Activated gamma-delta T cell treated with anti-CD3 and anti-CD28 coated beads, Interleukin-2, amount 50 U/mL, for 16 hours (primary cell): ENCODE measurements around the gene CTRB2.

Experiments used
- DNase-seq: peaks from one replicate; pipeline ENCODE4 v3.0.0-alpha.2; 2020; ENCODE audit warnings: low read depth

CTRB2 gene

DNA sequence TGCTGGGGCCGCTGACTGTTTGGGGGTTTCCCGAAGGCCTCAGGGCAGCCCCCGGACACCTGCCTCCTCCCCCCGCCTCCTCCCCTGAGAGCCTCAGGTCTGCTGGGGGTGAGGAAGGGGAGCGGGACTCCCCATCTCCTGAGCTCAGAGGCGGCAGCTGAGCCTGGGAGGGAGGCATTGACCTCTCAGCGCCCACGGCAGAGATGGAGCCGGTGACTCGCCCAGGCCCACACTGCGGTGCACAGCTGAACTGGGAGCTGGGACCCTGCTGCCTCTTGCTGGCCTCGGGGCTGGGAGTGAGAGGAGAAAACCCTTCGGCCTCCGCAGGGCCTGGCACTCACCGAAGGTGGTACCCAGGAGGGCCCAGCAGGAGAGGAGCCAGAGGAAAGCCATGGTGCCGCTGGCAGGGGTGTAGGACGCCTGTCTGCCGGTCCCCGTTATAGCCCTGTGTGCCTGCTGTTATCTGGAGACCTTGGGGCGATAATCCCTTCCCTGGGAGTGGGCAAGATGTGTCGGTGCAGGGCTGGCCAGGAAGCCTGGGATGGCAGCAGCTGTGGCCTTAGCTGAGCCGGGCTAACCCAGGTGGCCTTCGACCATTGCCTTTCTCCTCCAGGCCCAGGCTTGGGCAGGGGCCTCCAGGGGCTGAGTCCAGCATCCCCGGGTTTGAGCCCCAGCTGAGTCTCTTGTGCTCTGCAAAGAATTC lies at the start of gene CTRB2:
TSS of gene CTRB2 (minus strand) at position 413 of the 703 bp plus-strand sequence. CDS start at position 393, 20 bp downstream.
- no peak for DNase-seq

DNA sequence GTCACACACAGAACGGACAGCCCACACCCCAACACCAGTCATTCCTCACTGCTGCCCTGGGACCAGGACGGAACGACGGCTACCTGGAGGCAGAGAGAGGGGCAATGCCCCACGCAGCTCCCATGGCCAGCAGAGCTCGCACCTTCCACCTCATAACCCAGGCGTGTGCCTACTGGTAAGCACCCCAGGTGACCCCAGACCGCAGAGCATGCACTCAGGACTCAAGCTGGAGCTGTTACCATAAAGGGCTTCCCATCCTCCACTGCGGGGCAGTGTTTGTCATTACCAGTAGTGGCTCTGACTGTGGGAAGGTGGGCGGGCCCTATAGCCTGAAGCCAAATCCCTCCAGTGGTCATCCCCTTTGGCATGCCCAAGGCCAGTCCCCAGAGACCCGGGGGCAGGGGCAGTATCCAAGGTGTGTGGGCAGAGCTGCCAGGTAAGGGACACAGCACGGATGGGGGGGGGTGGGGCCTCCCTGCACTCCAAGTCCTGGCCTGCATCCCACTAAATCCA lies 49.2 kb upstream of the CTRB2 start:
- no peak for DNase-seq

- no peak for DNase-seq
These were observed 47.4 kb upstream of the CTRB2 start for GRCh38 chr16:75254359-75254837.

DNA sequence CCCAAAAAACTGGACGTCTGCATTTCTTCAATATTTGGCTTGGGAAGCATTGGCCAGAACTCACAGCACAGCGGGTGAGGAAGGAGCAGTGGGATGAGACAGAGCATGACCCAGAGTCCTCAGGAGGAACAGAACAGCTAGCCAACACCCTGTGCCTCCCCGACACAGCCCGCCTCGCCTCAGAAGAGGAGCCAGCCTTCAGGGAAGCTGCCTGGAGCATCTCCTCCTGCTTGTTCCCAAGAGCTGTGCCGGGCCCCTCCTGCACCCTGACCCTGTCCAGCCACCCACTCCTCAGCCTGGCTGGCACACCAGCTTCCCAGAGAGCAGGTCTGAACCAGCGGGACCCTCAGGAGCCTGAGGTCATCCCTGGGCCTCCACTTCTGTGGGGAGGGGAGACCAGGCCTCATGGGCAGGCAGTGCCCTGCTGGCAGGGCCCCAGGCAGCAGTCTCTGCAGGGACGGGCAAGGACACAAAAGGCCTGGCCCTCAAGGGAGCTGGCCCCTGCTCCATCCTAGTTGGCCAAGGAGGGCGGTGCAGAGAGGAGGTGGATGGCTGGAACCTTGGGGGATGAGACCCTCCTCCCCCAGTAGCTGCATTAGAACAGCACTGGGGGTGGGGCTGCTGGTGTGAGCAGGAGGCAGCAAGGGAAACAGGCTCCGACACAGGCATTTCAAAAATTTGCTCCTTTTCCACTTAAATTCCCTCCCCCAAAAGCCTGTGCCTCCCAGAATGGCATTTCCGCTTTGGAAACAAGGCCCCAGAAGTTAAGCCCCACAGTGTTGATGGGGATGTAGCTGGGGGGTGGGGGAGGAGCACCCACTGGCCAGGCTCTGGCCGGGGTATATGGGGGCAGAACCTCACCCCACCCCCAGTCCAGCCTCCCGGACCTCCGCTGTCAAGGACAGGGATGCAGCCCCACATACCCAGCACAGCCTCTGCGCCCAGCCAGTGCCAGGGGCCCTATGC lies 46.3 kb upstream of the CTRB2 start:
- DNase-seq, result no peak

DNA sequence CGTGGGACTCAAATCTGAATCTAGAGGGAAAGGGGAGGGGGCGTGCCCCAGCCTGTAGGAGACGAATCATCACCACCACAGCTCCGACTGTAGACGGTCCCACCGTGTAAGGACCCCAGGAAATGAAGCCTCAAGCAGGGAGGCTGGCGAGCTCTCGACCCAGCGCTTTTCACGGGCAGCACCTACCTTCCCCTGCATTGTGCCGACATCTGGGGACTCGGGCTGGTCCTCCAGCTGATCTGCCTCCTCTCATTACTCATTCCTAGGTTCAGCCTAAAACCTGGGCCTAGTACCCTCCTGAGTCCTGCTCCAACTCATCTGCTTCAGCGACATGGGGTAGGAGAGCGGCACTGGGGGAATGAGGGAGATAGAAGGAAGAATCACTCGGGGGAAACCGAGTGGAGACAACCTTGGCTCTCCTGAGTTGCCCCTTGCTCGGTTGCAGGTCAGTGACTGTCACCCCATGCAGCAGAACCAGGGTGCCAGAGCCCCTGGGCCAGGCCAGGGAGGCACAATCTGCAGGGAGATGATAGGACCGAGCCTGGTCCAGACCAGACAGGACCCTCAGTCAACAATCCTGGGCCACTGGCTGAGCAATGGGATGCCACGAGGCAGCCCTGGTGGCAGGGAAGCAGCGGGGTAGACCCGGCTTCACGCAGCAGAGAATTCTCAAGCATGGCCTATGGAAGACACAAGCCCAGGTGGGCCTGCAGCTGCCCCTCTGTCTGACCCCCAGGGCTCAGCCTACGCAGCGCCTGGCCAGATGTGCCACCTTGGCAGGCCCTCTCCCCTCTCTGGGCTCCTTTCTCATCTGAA lies 45.3 kb upstream of the CTRB2 start:
- DNase-seq, result no peak

DNA sequence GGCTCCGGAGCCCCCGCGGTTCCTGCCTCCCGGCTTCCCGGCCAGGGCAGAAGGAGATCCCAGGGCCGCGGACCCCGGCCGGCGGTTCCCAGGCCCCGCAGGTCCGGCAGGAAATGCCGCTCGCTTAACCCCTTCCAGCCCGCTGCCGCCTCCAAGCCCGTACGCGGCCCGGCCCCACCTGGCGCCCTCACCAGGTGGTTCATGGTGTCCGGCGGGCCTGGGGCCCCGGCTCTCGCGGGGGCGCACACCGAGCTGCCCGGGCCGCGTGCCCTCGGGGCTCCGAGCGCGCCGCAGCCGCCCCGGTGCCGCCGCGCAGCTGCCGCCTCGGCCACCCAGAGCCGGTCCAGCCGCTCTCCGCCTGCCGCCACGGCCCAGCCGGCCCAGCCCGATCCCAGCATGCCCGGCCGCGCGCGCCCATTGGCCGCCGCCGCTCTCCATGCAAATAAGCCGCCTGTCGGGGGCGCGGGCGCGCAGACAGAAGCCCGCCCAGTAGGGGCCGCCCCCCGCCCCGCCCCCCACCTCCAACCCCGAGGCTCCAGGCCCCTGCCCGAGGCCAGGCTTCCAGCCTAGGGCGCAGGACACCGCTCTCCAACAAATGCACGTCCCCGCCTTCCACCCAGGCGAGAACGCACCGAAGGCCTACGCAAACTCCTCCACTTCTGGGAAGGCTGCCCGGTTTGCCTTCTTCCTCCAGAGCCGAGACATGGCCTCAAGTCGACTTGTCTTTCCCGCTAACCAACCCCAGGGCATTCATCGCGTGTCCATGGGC lies 44.5 kb upstream of the CTRB2 start, which contains the start of gene BCAR1:
TSS of gene BCAR1 (minus strand) at position 345 of the 769 bp plus-strand sequence. CDS start at position 203, 142 bp downstream.
- no peak for DNase-seq

DNA sequence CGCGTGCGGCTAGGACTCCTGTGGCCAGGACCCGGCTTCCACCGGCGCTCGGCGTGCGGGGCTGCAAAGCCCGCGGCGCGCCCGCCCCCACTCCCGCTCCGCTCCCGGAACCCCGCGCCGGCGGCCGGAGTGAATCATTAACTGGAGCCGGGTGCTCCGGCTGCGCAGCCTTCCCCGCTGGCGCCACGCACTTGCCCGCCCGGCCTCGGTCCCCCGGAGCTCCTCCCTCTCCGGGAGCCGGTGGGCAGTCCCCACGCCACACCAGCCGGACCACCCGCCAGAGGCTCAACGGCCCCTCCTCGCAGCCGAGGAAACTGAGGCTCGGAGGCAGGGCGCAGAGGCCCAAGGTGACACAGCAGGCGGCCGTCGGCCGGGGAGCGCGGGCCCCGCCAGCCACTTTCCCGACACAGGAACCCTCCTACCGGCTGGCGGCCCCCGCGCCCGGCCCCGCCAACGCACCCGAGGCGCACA lies 43.9 kb upstream of the CTRB2 start:
- no peak for DNase-seq

- no peak for DNase-seq
These were observed 43.3 kb upstream of the CTRB2 start for GRCh38 chr16:75250089-75250808.

GRCh38 chr16:75249441-75249840 lies 42.5 kb upstream of the CTRB2 start:
- DNase-seq, result no peak

DNA sequence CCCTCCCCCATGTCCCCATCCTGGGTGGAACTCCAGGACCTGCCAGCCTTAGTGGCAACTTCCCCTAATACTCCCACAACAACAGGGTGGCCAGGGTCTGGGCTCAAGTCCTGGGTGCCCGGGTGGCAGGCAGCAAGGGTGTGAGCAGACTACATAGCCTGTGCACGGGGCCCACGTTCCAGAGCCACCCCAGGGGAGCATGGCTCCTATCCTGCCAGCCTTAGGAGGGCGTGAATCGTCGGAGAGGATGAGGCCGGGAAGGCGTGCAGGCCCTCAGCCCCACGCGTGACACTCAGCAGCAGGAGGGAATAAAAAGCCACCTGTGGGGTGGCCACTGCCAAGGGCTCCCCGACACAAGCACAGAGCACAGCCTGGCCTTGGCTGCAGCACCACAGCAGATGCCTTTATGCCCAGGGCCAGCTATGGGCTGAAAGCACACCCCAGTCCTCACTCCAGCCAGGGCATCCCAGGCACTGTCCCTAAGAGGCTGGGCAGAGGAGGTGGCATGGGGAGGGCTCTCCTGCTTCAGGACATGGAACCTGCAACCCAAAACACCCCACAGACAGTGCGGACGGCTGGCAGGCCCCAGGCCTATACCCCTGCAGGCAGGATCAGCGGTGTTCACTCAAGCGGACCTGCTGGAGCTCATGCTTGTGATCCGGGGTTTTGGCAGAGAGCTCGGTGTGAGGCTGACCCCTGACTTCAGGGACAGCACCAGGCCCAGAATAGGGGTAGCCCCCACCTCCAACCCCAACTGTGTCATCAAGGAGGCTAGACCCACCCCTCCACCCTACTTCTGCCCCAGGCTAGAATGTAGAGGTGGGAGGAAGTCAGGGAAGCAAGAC lies 41.8 kb upstream of the CTRB2 start:
- DNase-seq, result no peak

DNA sequence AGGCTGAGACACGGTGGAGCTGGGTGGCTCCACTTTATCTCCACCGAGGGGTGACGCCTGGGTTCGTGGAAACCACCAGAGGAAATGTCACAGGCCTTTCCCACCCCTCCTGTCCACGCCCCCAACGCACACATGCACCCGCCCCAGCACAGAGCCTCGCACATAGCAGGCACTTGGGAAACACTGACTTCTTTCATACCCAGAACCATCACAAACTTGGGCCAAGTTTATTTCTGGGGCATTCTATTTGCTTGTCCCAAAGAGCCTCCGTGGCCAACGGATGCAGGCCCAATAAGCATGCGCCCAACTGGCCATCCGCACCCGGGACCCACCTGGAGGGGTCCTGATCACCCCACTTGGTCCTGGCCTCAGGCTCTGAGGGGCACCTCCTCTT lies 41.2 kb upstream of the CTRB2 start:
- DNase-seq, result no peak

GRCh38 chr16:75247249-75247648 lies 40.3 kb upstream of the CTRB2 start:
- DNase-seq, result no peak

DNA sequence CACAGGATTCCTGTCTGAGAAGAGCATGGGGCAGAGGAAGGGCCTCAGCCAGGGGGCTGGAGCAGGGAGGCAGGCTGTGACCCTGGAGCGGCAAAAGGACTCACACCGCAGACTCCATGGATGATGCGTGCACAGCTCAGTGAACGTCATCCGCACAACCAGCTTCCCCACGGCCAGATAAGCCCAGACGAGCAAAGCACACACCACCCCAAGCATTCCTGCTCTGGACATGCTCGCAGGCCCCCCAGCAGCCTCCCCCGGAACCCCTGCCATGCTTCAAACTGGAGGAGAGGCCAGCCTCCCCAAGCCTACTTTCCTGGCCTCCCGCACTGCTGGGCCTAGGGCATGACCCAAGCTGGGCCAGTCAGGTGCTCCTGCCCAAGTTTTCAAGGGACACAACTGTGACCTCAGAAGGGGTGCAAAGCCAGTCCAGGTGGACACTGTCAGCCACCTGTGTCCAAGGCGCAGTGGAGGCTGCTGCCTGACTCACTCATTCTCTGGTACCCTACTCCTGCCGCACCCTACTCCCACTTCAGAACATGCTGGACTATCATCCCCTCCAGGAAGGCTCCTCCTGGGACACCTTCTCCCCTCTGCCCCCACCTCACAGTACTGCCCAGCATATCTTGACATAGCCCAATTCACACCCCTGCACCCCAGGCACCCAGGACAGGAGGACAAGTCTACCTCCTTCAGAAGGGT lies 39.7 kb upstream of the CTRB2 start:
- DNase-seq, result no peak

DNA sequence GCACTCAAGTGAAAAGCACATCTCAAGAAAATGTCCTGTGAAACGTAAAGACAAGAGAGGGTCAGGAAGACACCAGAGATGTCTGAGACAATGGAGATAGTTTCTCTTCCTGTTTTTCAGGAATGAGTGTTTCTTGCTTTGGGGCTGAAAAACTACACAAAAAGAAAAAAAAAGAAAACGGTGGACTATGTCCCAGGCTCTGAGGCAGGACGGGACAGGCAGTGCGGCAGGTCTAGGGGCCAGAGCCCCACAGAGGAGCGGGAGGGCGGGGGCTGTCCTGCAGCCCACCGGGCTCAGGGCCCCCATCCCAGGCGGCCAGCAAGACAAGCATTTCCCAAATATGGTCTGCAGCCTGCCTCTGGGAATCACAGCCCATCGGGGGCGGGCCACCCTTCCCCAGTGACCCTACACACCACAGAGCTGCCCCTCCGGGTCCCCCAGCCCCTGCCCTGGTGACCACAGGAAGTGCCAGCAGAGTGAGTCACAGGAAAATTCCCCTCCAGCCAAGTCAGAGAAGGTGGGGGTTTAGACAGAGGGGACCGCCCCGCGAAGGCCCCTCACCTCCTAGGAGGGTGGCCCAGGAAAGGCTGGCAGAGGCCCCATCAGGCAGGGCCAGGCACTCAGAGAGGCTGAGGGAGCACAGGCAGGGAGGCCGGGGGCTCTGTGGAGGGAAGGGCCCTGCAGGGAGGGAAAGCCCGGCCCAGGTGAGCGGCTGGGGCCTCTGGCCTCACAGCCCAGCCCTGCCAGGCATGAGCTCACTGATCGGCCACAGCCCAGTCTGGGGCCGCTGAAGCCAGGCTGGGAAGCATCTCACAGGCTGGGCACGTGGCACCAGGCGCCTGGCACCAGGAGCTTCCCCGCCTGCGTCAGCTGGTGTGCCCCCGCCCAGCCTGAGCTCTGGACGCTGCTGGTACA lies 38.1 kb upstream of the CTRB2 start:
- DNase-seq, result no peak

DNA sequence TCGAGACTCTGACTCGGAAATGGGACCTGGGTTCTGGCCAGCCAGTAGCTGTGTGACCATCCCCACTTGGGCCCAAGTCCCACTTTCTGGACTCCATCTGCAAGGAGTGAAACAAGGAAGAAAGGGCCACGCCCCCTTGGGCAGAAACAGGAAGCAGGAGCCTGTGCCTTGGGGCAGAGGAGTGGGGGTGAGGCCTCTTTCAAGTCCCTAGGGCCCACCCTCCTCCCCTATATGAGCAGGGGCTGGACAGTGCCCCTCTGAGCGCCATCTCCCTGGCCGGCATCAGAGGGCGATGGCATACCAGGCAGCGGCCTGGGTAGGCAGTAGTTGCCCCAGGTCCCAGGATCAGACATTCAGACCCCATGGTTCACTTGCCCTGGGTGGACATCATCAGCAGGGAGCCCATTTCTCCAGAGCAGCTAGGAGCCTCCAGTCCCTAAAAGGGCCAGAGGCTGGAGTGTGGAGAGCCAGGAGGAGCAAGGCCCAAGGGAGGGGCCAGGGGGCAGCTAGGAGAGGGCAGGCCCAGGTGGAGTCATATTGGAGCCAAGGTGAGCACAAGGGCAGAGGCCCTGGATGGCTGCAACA lies 37.4 kb upstream of the CTRB2 start:
- no peak for DNase-seq

- DNase-seq, result no peak
These were observed 36.8 kb upstream of the CTRB2 start for GRCh38 chr16:75243667-75244224.
